ENCODE measurements around the gene MAPT.

DNA sequence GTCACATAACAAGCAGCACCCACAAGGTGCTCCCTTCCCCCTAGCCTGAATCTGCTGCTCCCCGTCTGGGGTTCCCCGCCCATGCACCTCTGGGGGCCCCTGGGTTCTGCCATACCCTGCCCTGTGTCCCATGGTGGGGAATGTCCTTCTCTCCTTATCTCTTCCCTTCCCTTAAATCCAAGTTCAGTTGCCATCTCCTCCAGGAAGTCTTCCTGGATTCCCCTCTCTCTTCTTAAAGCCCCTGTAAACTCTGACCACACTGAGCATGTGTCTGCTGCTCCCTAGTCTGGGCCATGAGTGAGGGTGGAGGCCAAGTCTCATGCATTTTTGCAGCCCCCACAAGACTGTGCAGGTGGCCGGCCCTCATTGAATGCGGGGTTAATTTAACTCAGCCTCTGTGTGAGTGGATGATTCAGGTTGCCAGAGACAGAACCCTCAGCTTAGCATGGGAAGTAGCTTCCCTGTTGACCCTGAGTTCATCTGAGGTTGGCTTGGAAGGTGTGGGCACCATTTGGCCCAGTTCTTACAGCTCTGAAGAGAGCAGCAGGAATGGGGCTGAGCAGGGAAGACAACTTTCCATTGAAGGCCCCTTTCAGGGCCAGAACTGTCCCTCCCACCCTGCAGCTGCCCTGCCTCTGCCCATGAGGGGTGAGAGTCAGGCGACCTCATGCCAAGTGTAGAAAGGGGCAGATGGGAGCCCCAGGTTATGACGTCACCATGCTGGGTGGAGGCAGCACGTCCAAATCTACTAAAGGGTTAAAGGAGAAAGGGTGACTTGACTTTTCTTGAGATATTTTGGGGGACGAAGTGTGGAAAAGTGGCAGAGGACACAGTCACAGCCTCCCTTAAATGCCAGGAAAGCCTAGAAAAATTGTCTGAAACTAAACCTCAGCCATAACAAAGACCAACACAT is 104.9 kb downstream of the MAPT start, which contains the start of gene STH:
- TF ChIP-seq, protein P1, sequence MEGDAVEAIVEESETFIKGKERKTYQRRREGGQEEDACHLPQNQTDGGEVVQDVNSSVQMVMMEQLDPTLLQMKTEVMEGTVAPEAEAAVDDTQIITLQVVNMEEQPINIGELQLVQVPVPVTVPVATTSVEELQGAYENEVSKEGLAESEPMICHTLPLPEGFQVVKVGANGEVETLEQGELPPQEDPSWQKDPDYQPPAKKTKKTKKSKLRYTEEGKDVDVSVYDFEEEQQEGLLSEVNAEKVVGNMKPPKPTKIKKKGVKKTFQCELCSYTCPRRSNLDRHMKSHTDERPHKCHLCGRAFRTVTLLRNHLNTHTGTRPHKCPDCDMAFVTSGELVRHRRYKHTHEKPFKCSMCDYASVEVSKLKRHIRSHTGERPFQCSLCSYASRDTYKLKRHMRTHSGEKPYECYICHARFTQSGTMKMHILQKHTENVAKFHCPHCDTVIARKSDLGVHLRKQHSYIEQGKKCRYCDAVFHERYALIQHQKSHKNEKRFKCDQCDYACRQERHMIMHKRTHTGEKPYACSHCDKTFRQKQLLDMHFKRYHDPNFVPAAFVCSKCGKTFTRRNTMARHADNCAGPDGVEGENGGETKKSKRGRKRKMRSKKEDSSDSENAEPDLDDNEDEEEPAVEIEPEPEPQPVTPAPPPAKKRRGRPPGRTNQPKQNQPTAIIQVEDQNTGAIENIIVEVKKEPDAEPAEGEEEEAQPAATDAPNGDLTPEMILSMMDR (conservative IDR thresholded peaks at IDR 0.05; ENCODE audit: low read depth, low read length) = no peak
- TF ChIP-seq EZH2 (IDR thresholded peaks at IDR 0.05; ENCODE audit: borderline replicate concordance, low read depth, low read length, poor library complexity, severe bottlenecking) = no peak

All from A673 (cell line).